ENCODE data around the gene FBN1.
A peak's percentile ranks its signal among the peaks of the same experiment; 100 is the strongest.

The FBN1 gene

DNA sequence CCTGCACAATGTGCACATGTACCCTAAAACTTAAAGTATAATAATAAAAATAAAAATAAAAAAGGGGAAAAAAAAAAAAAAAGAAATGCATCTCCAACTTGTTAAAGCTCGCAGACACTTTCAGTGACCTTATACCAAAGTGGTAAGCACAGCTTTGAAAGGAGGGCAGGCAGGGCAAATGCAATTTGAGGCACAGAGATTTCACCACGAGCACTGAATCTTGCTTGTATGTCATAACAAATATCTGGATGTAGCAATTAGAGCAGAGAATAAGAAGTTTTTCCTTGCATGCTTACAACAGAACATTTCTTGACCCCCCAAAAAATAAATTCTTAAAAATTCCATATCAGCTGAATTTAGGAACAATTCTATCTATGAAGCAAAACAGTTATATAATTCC, 66.5 kb downstream of the FBN1 start:
- Histone ChIP-seq H3K27ac (ENCODE audit: low read depth, low read length) (no peak overlapping the region), H3K4me3 (ENCODE audit: low read length) (no peak overlapping the region)

DNA sequence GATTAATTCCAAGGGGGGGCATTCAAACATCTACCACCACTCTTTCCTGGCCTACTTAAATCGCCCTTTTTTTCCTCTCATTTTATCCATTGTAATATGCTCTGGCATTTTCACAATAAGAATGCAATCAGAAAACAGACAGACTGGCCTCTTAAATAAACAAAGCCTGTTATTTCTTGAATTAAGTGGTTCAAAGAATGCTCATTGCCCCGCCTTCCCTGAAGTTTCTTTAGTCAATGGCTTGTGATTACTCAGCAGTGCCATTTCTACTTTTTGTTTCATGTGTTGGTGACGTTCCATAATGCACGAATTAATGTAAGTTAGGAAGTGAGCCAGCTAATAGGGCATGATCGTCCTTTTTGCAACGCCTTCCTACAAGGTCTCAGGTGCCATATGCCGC, 68.0 kb downstream of the FBN1 start:
- Histone ChIP-seq H2AK5ac (ENCODE audit: low read length) (no peak overlapping the region), H2BK15ac (replicated peaks; ENCODE audit: low read depth) (no peak overlapping the region), H3K18ac (ENCODE audit: low read length) (no peak overlapping the region), H3K56ac (ENCODE audit: low read length) (no peak overlapping the region), H3K27ac (ENCODE audit: low read depth, low read length) (no peak overlapping the region), H3K36me3 (ENCODE audit: control insufficient read depth, insufficient read depth, low read length) (no peaks in the 10 kb centered on the region), H3K27me3 (ENCODE audit: insufficient read depth, low read length, poor library complexity) (no peaks in the 10 kb centered on the region), H3K79me1 (ENCODE audit: low read length) (no peaks in the 10 kb centered on the region), H2BK5ac (ENCODE audit: low read length) (no peak overlapping the region), H3K9ac (ENCODE audit: low read length) (no peak overlapping the region), H3K4me3 (ENCODE audit: low read length) (no peak overlapping the region), H2BK120ac (ENCODE audit: low read depth, low read length) (no peak overlapping the region), H4K8ac (ENCODE audit: low read depth, low read length) (no peak overlapping the region), H3K4me1 (ENCODE audit: control insufficient read depth, low read depth, low read length) (no peaks in the 10 kb centered on the region), H3K23ac (ENCODE audit: low read length) (no peak overlapping the region), H4K5ac (ENCODE audit: low read length) (no peak overlapping the region), H3K4me2 (ENCODE audit: low read length) (no peak overlapping the region), H3K79me2 (ENCODE audit: control insufficient read depth, insufficient read depth, low read length) (no peaks in the 10 kb centered on the region), H3K4ac (ENCODE audit: low read depth, low read length) (no peak overlapping the region)
- no CpG with 5 or more reads among the region's 7 CpGs for WGBS (ENCODE audit: extremely low coverage, insufficient coverage, low lambda C conversion rate)
- DNase-seq = no peak

More for the DNA sequence above, 66.5 kb downstream of the FBN1 start:
- Histone ChIP-seq H3K27me3 (ENCODE audit: insufficient read depth, low read length, poor library complexity) (no peaks in the 10 kb centered on the region), H3K4ac (ENCODE audit: low read depth, low read length) (no peak overlapping the region), H4K5ac (ENCODE audit: low read length) (no peak overlapping the region), H4K8ac (ENCODE audit: low read depth, low read length) (no peak overlapping the region), H3K79me1 (ENCODE audit: low read length) (no peaks in the 10 kb centered on the region), H3K23ac (ENCODE audit: low read length) (no peak overlapping the region), H3K56ac (ENCODE audit: low read length) (no peak overlapping the region), H2BK15ac (replicated peaks; ENCODE audit: low read depth) (no peak overlapping the region), H3K18ac (ENCODE audit: low read length) (no peak overlapping the region), H3K36me3 (ENCODE audit: control insufficient read depth, insufficient read depth, low read length) (no peaks in the 10 kb centered on the region), H2BK5ac (ENCODE audit: low read length) (no peak overlapping the region), H2BK120ac (ENCODE audit: low read depth, low read length) (no peak overlapping the region), H3K4me2 (ENCODE audit: low read length) (no peak overlapping the region), H3K4me1 (ENCODE audit: control insufficient read depth, low read depth, low read length) (no peaks in the 10 kb centered on the region), H2AK5ac (ENCODE audit: low read length) (no peak overlapping the region), H3K79me2 (ENCODE audit: control insufficient read depth, insufficient read depth, low read length) (no peaks in the 10 kb centered on the region), H3K9ac (ENCODE audit: low read length) (no peak overlapping the region)
- DNase-seq = no peak
- WGBS (ENCODE audit: extremely low coverage, insufficient coverage, low lambda C conversion rate) = no CpG with 5 or more reads among the region's 2 CpGs

DNA sequence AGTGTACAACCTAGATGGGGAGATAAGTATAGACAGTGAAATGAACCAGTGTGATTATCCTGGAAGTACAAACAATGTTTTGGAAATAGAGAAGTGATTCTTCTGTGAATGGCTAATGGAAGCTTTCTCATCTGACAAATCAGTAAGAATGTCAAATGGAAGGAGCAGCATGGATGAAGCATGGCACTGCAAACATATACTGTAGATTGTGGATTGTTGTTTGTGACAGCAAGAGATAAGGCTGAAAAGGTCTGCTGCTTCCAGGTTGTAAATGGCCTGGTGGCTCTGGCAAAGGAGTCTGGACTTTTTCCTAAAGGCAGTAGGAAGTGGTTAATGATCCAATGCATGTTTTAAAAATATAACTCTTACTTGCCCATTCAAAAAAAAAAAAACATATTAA, 71.3 kb downstream of the FBN1 start:
- Histone ChIP-seq H2BK5ac (ENCODE audit: low read length) (no peak overlapping the region), H3K79me1 (ENCODE audit: low read length) (no peaks in the 10 kb centered on the region), H3K4me3 (ENCODE audit: low read length) (no peak overlapping the region), H2AK5ac (ENCODE audit: low read length) (no peak overlapping the region), H3K4me2 (ENCODE audit: low read length) (no peak overlapping the region), H3K79me2 (ENCODE audit: control insufficient read depth, insufficient read depth, low read length) (no peaks in the 10 kb centered on the region), H4K5ac (ENCODE audit: low read length) (no peak overlapping the region), H3K18ac (ENCODE audit: low read length) (no peak overlapping the region), H3K4ac (ENCODE audit: low read depth, low read length) (no peak overlapping the region), H3K56ac (ENCODE audit: low read length) (no peak overlapping the region), H3K9ac (ENCODE audit: low read length) (no peak overlapping the region), H3K23ac (ENCODE audit: low read length) (no peak overlapping the region), H3K36me3 (ENCODE audit: control insufficient read depth, insufficient read depth, low read length) (no peaks in the 10 kb centered on the region), H3K27me3 (ENCODE audit: insufficient read depth, low read length, poor library complexity) (no peaks in the 10 kb centered on the region), H2BK15ac (replicated peaks; ENCODE audit: low read depth) (no peak overlapping the region), H4K8ac (ENCODE audit: low read depth, low read length) (no peak overlapping the region), H2BK120ac (ENCODE audit: low read depth, low read length) (no peak overlapping the region), H3K4me1 (ENCODE audit: control insufficient read depth, low read depth, low read length) (no peaks in the 10 kb centered on the region), H3K27ac (ENCODE audit: low read depth, low read length) (no peak overlapping the region)
- peak; percentile 57 for DNase-seq

DNA sequence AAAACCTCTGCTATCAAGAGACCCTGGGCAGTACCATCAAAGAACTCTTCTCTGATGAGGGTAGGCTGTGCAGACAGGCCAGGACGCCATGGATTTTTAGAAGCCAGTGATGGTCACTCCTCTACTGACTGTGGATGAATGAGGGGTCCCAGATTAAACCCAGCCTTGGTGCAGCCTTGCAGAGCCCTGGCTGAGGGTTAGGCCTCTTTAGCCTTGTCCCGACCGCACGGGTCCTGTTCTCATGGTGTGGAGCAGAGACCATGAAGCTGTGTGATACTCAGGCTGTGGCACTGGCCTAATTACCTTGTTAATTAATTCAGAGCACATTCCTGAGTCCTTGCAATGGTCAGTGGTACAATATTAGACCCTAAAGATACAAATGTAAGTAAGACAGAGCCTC, 71.7 kb downstream of the FBN1 start:
- H2AK5ac ChIP-seq (ENCODE audit: low read length) = no peak overlapping the region
- no peak for DNase-seq
- H3K27ac ChIP-seq (ENCODE audit: low read depth, low read length) = no peak overlapping the region
- no peak overlapping the region for H3K4me2 ChIP-seq (ENCODE audit: low read length)
- H3K56ac ChIP-seq (ENCODE audit: low read length) = no peak overlapping the region
- no peaks in the 10 kb centered on the region for H3K36me3 ChIP-seq (ENCODE audit: control insufficient read depth, insufficient read depth, low read length)
- H4K5ac ChIP-seq (ENCODE audit: low read length) = no peak overlapping the region
- no peaks in the 10 kb centered on the region for H3K79me2 ChIP-seq (ENCODE audit: control insufficient read depth, insufficient read depth, low read length)
- H3K4ac ChIP-seq (ENCODE audit: low read depth, low read length) = no peak overlapping the region
- H3K23ac ChIP-seq (ENCODE audit: low read length) = no peak overlapping the region
- no CpG with 5 or more reads among the region's 4 CpGs for WGBS (ENCODE audit: extremely low coverage, insufficient coverage, low lambda C conversion rate)
- H3K27me3 ChIP-seq (ENCODE audit: insufficient read depth, low read length, poor library complexity) = no peaks in the 10 kb centered on the region
- H3K18ac ChIP-seq (ENCODE audit: low read length) = no peak overlapping the region
- no peak overlapping the region for H2BK5ac ChIP-seq (ENCODE audit: low read length)
- no peak overlapping the region for H3K4me3 ChIP-seq (ENCODE audit: low read length)
- no peaks in the 10 kb centered on the region for H3K79me1 ChIP-seq (ENCODE audit: low read length)
- H3K4me1 ChIP-seq (ENCODE audit: control insufficient read depth, low read depth, low read length) = no peaks in the 10 kb centered on the region
- no peak overlapping the region for H2BK15ac ChIP-seq (replicated peaks; ENCODE audit: low read depth)
- peak overlapping the region; percentile 39 for H4K8ac ChIP-seq (ENCODE audit: low read depth, low read length)
- H2BK120ac ChIP-seq (ENCODE audit: low read depth, low read length) = no peak overlapping the region
- H3K9ac ChIP-seq (ENCODE audit: low read length) = no peak overlapping the region

DNA sequence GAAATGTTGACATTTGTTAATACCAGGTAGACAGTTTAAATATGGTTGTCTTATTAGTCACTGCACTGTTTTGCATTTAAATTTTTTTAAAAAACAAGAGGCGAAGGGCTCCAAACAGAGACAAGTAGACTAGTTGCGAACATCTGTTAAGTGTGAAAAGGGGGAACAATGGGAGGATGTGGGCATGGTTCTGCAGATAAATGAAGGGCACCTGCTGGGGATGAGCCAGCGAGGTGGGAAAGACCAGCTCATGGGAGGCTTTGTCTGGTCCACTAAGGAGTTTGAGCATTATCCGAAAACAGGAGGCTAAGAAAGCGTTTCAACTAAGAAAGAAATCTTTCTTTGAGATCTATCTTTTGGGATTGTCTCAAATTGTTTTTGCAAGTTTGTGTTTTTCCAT, 72.7 kb downstream of the FBN1 start:
- H3K27me3 ChIP-seq (ENCODE audit: insufficient read depth, low read length, poor library complexity) = no peaks in the 10 kb centered on the region
- no peak overlapping the region for H3K27ac ChIP-seq (ENCODE audit: low read depth, low read length)
- H2AK5ac ChIP-seq (ENCODE audit: low read length) = no peak overlapping the region
- no peaks in the 10 kb centered on the region for H3K36me3 ChIP-seq (ENCODE audit: control insufficient read depth, insufficient read depth, low read length)
- peak; percentile 55 for DNase-seq
- H3K4me3 ChIP-seq (ENCODE audit: low read length) = no peak overlapping the region
- no peaks in the 10 kb centered on the region for H3K79me2 ChIP-seq (ENCODE audit: control insufficient read depth, insufficient read depth, low read length)
- H3K23ac ChIP-seq (ENCODE audit: low read length) = no peak overlapping the region
- H3K4me1 ChIP-seq (ENCODE audit: control insufficient read depth, low read depth, low read length) = no peaks in the 10 kb centered on the region
- no peak overlapping the region for H3K4ac ChIP-seq (ENCODE audit: low read depth, low read length)
- WGBS (ENCODE audit: extremely low coverage, insufficient coverage, low lambda C conversion rate) = no CpG with 5 or more reads among the region's 5 CpGs
- H4K8ac ChIP-seq (ENCODE audit: low read depth, low read length) = no peak overlapping the region
- H2BK120ac ChIP-seq (ENCODE audit: low read depth, low read length) = no peak overlapping the region
- no peak overlapping the region for H2BK5ac ChIP-seq (ENCODE audit: low read length)
- no peak overlapping the region for H3K56ac ChIP-seq (ENCODE audit: low read length)
- no peak overlapping the region for H4K5ac ChIP-seq (ENCODE audit: low read length)
- no peak overlapping the region for H3K18ac ChIP-seq (ENCODE audit: low read length)
- H3K79me1 ChIP-seq (ENCODE audit: low read length) = no peaks in the 10 kb centered on the region
- no peak overlapping the region for H3K4me2 ChIP-seq (ENCODE audit: low read length)
- H2BK15ac ChIP-seq (replicated peaks; ENCODE audit: low read depth) = no peak overlapping the region
- H3K9ac ChIP-seq (ENCODE audit: low read length) = no peak overlapping the region

DNA sequence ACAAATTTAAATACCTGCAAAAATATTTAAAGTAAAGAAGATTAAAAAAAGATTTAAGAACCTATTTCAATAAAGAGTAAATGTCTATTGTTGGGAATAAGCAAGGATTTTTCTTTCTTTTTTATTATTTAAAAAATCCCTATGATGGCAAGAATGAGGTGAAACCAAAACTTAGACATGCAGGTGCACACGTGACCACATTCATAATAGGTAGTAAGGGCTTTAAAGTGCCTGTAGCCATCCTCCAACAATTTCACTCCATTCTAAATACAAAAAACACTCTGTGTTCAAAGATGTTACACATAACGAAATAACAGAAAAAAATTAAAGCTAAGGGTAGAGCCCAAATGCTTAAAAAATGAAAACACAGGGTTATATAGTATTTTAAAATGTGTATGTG, 74.0 kb downstream of the FBN1 start:
- H3K4ac ChIP-seq (ENCODE audit: low read depth, low read length) = no peak overlapping the region
- no peak overlapping the region for H4K5ac ChIP-seq (ENCODE audit: low read length)
- H2AK5ac ChIP-seq (ENCODE audit: low read length) = no peak overlapping the region
- no peak overlapping the region for H4K8ac ChIP-seq (ENCODE audit: low read depth, low read length)
- H3K36me3 ChIP-seq (ENCODE audit: control insufficient read depth, insufficient read depth, low read length) = no peaks in the 10 kb centered on the region
- no peak overlapping the region for H3K27ac ChIP-seq (ENCODE audit: low read depth, low read length)
- no CpG with 5 or more reads among the region's 2 CpGs for whole genome bisulfite sequencing (ENCODE audit: extremely low coverage, insufficient coverage, low lambda C conversion rate)
- H3K56ac ChIP-seq (ENCODE audit: low read length) = no peak overlapping the region
- no peak overlapping the region for H3K4me3 ChIP-seq (ENCODE audit: low read length)
- H3K23ac ChIP-seq (ENCODE audit: low read length) = no peak overlapping the region
- no peak overlapping the region for H3K9ac ChIP-seq (ENCODE audit: low read length)
- no peaks in the 10 kb centered on the region for H3K79me1 ChIP-seq (ENCODE audit: low read length)
- no peak overlapping the region for H2BK15ac ChIP-seq (replicated peaks; ENCODE audit: low read depth)
- no peaks in the 10 kb centered on the region for H3K4me1 ChIP-seq (ENCODE audit: control insufficient read depth, low read depth, low read length)
- H2BK5ac ChIP-seq (ENCODE audit: low read length) = no peak overlapping the region
- no peak overlapping the region for H3K18ac ChIP-seq (ENCODE audit: low read length)
- no peak overlapping the region for H2BK120ac ChIP-seq (ENCODE audit: low read depth, low read length)
- H3K79me2 ChIP-seq (ENCODE audit: control insufficient read depth, insufficient read depth, low read length) = no peaks in the 10 kb centered on the region
- no peak for DNase-seq
- H3K27me3 ChIP-seq (ENCODE audit: insufficient read depth, low read length, poor library complexity) = no peaks in the 10 kb centered on the region
- no peak overlapping the region for H3K4me2 ChIP-seq (ENCODE audit: low read length)

Measured in mesendoderm (in vitro differentiated cells).